NCI-H510A (cell line): ENCODE measurements around the gene PSMC2.
"Not testable (repeated sequence)": the region's sequence is repeated elsewhere in the genome, so short reads cannot be mapped to it uniquely, and the experiment has no call there.

Source experiments
- DNase-seq: peaks from one replicate; lab custom pipeline; 2025; lab: John Stamatoyannopoulos, UW

PSMC2 gene

DNA sequence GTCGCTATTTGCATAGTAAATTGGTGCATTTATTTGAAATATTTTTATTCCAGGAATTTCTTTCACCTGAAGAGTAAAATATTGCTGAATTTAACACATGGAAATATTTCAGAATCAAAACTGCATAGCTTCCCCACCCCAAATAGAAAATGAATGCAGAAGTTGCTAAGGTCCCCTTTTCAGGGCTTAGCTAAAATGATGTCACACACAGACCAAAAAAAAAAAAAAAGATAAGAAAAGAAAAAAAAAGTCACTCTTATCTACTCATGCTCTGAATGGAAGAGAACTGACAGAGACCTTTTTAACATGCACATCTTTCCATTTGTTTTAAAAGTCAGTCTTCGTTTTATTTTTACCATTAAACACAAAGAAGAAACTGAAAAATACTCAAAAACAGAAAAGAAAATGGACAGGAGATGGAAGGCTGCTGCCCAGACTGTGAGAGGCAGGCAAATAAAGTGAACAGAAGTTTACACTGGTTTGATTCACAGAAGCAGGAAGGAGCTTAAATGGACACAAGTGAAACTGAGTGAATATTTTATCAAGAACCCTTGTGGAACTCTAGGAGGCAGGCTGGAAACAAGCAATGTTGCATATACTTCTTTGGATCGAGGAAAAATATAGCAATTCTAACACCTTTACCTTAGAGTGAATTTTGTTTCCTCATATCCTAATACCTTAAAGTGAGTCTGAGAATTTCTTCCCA, 32.0 kb downstream of the PSMC2 start:
- no peak for DNase-seq

DNA sequence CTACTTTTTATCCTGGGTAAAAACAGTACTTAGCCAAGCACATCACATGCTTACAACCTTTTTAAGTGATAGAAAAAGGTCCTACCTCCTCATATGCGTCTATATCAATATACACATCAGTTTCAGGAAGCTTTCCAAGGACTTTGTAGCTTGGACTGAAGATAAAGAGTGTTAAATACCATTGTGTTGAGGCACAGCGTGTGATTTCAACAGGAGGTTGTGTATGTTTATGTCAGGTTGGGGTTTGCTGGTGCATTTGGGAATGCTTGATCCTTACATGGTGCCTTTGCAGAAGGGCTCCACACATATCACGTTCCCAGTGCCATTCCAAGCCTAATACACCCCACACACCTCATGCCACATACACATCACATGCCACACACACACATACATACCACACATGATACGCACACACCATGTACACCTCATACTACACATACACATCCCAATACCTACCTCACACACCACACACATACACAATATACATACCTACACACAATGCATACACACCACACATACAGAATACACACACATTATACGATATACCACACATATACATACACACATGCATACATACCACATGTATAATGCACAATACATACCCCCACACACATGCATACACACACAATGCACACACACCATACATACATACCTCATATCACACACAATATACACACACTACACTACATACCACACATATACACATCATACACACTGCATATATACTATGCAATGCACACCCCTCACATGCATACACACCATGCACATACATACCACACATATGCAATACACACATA, 33.1 kb downstream of the PSMC2 start:
- DNase-seq: no peak

DNA sequence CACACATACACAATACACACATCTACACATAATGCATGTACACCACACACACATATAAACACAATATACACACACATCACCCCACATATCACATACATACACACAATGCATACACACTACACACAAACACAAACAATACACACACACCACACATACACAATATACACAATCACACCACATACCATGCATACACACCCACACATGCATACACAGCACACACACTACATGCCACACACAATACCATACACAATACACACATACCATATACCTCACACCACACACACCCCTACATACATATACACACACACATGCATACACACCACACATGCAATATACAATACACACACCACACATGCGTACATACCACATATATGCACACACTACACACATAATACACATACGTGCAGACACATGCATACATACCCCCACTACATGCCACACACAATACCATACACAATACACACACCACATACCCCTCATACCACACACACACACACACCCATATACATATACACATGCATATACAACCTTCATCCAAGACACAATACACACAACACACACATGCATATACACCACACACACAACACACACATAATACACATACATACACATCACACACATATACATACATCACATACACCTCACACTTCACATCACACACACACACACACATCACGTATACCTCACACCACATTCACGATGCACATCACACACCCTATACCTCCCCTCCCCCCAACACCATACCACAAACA, 34.0 kb downstream of the PSMC2 start:
- DNase-seq: no peak

DNA sequence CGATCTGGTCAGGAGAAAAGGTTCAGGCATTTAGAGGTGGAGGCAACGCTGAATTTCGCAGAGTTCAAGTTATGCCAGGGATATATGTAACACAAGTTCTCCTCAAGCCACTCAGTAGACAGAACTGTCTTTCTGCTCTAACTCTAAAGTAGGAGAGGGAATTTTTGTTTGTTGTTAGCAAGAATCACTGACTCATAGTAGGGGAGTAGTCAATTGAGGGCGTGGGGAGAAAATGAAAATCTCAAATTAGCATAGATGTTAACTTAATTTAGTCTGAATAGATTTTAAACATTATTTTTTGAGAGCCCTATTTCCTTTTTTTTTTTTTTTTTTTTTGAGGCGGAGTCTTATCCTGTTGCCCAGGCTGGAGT, 34.6 kb downstream of the PSMC2 start:
- no peak for DNase-seq

DNA sequence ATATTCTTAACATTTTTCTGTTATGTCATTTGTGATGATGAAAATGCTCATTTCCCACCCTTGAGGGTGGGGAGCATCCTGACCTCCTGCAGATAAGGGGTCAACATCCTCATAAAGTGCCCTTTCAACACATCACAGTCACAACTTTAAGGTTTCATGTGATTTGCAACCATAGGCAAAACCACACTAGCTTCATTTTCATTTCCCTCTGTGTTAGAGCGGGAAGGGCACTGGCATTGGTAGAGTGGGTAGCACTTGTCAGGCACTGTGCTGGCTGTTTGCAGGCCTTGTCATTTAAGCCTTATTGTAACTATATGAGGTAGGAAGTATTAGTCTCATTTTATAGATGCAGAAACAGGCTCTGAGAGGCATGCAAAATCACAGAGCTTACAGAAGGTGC, 39.8 kb downstream of the PSMC2 start:
- DNase-seq: no peak

DNA sequence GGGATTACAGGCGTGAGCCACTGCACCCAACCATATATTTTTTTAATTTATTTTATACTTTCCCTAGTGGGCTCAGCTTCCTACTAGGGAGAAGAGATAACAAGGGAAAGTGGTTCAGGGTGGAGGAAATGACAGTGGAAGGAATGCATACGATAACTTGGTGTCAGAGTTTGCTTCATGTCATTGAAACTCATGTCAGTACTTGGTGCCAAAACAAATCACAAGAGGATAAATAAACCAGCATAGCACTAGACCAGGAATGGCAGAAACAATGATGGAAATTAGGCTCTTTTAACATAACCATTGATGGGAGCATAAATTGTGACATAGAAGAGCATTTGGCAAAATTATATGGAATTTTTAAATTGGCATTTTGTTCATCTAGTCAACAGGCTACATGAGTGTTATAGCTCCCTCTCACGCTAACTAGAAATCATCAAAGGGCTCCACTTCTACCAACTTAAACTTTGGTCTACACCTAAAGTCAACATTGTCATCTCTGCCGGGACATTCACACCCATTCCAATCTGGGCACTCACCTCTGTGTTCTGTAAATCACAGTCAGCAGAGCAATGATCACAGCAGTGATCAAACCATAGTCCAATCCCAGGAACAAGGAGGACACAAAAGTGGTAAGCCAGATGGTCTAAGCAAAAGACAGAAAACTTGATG, 41.2 kb downstream of the PSMC2 start:
- no peak for DNase-seq

DNA sequence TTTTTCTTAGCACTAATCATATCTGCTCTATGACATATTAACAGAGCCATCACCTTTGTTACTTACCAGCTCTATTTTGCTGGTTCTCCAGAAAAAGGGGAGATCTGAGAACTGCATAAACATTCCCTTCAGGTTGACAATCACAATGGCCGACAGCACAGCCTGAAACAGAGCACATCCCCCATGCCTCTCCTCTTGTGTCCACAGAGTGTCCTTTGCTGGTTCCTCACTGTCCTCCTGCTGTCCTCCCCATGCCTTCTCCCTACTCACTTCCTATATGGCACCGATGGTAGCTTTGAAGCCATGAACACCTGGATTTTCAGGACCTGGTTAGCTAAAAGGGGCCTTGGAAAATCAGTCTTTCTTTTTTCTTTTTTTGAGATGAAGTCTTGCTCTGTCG, 41.8 kb downstream of the PSMC2 start:
- DNase-seq: no peak

DNA sequence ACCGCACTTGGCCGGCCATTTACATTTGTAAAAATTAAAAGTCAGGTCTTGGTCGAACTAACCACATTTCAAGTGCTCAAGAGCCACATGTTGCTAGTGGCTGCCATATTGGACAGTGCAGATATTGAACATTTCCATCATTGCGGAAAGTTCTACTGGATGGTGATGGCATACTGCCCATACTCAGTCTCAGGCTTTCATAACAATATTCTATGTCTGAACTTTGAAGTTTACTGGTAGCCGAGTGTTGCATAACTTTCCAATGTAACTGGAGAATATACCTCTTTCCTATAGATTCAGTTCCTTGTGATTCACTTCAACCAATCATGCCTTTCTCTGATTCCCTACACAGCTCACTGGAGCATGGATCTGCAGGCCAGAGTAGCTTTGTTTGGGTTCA, 43.7 kb downstream of the PSMC2 start:
- no peak for DNase-seq

DNA sequence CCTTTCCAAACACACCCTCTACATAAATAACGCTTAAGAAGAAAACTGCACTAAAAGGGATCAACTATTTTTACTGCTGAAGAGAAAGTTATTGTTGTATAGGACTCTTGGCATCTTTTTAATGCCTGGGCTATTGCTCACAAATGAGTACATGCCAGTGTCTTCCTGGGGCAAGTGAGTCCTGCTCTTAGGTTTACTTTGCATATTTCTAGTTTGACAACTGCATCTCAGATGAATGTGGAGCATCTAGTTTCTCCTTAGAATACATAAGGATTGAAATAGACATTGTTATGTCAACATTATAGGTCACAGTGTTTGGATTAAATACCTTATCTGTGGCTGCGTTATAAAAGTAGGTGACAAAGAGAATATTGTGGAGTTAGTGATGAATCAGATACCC, 44.5 kb downstream of the PSMC2 start:
- DNase-seq: no peak

DNA sequence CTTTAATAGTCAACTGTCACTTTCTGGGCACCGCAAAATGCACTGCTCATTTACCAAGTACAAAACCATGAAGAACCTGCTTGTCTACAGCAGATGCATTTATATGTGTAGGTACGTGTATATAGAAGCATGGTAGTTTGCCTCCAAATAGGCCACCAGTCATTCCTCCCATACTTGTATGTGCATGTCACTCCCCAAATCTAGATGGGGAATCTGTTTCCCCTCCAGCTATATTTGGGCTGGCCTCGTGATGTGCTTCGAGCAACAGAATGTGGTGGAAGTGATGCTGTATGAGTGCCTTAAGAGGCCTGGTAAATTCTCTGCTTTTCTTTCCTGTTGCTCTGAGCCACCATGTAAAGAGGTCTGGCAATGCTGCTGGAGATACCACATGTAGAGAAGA, 47.1 kb downstream of the PSMC2 start:
- no peak for DNase-seq

DNA sequence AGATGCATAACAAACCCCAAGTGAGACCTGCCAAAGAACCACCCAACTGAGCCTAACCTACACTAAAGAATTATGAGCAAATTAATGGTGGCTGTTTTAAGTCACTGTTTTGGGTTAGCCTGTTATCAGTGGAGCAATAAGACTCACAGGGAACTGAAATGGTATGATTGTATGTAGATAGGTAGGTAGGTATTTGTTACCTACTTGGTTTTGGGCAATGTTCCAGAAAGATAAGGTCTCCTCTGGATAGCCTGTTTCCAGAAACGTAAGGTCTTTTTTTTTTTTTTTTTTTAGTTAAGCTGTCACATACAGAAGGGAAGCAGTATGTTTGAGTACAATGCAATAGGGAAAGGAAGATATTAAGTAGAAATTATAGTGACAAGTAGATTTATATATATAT, 47.6 kb downstream of the PSMC2 start:
- DNase-seq: no peak

DNA sequence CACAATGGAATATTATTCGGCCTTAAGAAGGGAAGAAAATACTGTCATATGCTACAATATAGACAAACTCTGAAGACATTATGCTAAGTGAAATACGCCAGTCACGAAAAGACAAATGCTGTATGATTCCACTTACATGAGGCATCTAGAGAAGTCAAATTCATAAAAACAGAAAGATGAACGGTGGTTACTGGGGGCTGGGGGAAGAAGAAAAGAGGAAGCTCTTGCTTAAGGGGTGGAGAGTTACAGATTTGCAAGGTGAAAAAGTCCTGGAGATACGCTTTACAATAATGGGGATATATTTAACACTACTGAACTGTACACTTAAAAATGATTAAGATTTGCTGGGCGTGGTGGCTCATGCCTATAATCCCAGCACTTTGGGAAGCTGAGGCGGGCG, 49.0 kb downstream of the PSMC2 start:
- no peak for DNase-seq

DNA sequence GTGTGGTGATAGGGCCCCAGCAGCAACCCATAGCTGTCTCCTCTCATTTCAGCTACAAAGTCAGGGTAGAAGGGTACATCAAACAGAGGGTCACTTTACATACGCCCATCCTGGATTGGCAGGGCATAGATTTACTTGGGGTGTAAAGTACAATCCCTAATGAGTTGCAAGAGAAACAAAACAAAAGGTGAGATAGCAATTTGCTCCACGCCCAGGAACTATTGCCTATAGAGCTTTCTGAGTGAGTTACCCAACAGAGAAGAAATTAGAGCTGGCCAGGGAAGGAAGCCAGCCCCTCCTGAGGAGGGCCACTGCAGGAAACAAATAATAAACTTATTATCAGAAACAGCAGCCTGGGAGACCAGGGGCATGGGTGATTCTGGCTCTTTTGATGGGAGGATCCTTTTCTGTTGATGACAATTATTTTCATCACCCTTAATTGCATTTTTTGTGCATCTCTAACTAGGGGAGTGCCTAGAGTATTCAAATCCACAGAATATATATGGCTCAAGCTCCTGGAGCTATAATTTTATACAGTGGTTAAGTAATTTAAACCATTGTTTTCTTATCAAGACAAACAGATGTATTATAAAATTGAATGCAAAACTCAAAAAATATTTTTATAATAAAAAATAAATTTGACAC, 51.2 kb downstream of the PSMC2 start:
- DNase-seq: no peak

DNA sequence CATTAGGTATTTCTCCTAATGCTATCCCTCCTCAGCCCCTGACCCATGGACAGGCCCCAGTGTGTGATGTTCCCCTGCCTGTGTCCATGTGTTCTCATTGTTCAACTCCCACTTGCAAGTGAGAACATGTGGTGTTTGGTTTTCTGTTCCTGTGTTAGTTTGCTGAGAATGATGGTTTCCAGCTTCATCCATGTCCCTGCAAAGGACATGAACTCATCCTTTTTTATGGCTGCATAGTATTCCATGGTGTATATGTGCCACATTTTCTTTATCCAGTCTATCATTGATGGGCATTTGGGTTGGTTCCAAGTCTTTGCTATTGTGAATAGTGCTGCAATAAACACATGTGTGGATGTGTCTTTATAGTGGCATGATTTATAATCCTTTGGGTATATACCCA, 52.2 kb downstream of the PSMC2 start:
- DNase-seq: not testable (repeated sequence)

DNA sequence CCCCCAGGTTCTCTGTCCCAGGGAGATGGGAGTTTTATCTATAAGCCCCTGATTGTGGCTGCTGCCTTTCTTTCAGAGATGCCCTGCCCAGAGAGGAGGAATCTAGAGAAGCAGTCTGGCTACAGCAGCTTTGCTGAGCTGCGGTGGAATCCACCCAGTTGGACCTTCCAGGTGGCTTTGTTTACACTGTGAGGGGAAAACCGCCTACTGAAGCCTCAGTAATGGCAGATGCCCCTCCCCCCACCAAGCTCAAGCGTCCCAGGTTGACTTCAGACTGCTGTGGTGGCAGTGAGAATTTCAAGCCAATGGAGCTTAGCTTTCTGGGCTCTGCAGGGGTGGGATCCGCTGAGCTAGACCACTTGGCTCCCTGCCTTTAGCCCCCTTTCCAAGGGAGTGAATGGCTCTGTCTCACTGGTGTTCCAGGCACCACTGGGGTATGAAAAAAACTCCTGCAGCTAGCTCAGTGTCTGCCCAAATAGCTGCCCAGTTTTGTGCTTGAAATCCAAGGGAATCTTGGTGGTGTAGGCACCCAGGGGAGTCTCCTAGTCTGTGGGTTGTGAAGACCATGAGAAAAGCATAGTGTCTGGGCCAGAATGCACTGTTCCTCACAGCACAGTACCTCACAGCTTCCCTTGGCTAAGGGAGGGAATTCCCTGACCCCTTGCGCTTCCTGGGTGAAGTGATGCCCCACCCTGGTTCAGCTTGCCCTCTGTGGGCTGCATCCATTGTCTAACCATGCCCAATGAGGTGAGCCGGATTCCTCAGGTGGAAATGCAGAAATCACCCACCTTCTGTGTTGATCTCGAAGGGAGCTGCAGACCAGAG, 58.6 kb downstream of the PSMC2 start:
- not testable (repeated sequence) for DNase-seq

DNA sequence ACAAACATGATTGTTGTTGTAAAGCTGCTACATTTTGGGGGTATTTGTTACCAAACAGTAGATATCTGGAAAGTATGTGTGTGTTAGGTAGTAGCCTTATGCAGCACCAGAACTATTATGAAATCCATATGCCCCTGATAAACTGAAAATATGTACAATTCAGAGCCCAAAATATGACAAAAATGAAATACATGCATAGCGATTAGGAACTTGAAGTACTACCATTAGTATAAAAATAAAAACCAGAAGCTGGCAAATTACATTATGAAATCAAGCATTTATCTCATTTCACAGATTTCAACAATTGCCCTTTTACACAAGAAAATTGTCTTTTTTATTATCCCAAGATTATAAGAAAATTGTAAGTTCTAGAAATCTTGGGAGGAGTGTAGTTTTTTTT, 64.7 kb downstream of the PSMC2 start:
- no peak for DNase-seq

DNA sequence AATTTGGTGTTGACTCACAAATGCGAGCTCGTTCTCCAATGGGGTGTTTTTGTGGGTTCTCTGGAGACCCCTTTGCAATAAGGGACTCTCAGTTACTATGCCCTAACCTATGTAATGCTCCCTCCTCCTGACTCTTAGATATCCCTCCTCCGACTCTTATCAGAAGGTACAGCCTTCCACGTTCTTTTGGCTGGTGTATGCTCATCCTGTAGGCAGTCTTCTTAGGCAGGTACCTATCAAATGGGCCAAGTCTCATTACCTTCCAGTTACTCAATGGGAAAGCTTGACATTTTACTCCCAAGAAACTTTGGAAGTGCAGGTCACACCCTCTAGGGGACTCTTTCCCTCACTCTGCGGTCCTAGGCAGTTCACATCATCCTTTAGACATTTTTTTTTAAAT, 66.0 kb downstream of the PSMC2 start:
- no peak for DNase-seq

DNA sequence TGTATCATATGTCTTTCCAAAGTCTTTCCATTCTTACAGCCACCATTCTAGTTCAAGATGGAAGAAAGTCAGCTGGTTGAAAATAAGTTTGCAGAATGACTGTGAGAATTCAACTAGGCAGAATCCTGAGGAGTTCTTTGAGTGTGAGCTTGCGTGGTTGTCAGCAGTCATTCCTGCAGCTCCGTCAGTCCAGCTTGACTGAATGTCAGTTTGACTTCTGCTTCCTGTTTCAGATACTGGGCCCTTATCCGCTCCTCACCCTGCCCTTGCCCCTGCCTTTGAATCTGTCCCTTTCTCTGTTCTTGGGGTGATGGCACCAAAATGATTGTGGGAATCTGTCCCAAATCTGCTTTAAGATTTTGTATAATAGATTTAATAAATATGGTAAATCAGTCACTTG, 70.8 kb downstream of the PSMC2 start:
- DNase-seq: no peak
